SK-N-SH treated with all-trans-retinoic acid at 6 μM for 48 hours (cell line): Measurements from ENCODE around the gene MYO7A.

Source experiments
- ATAC-seq: fragments of 200-7000 bp; cut with Tn5 transposase; 3 replicates; pipeline ENCODE4 v1.9.1; 2020; ENCODE audit warnings: mild to moderate bottlenecking, moderate library complexity
- ARNTL ChIP-seq: fragments of 450-650 bp; formaldehyde crosslinking; IDR thresholded peaks from 2 replicates; pipeline ENCODE4 v1.5.0; 2020; ENCODE audit warnings: low read depth, mild to moderate bottlenecking, moderate library complexity, borderline replicate concordance
- BACH2 ChIP-seq: fragments of 250-450 bp; sonication (Bioruptor Pico); IDR thresholded peaks from 2 replicates; pipeline ENCODE4 v1.9.0; 2021; ENCODE audit warnings: mild to moderate bottlenecking, borderline replicate concordance
- CSDC2 ChIP-seq: fragments of 250-450 bp; sonication (Bioruptor Pico); IDR thresholded peaks from 2 replicates; pipeline ENCODE4 v1.5.0; 2020; ENCODE audit warnings: mild to moderate bottlenecking, moderate library complexity
- ESRRG ChIP-seq: fragments of 250-450 bp; sonication (Bioruptor Pico); IDR thresholded peaks from 2 replicates; pipeline ENCODE4 v1.6.1; 2021; ENCODE audit warnings: mild to moderate bottlenecking
- GLIS3 ChIP-seq: fragments of 250-450 bp; sonication (Bioruptor Pico); IDR thresholded peaks from 2 replicates; pipeline ENCODE4 v1.5.0; 2020; ENCODE audit warnings: mild to moderate bottlenecking, moderate library complexity
- ISL1 ChIP-seq: fragments of 250-450 bp; sonication (Bioruptor Pico); IDR thresholded peaks from 2 replicates; pipeline ENCODE4 v2.1.2; 2022; ENCODE audit warnings: mild to moderate bottlenecking, moderate library complexity
- PPARA ChIP-seq: fragments of 250-450 bp; sonication (Bioruptor Pico); IDR thresholded peaks from 2 replicates; pipeline ENCODE4 v1.5.0; 2020; ENCODE audit warnings: mild to moderate bottlenecking, borderline replicate concordance
- RARB ChIP-seq: fragments of 250-450 bp; sonication (Bioruptor Pico); IDR thresholded peaks from 2 replicates; pipeline ENCODE4 v1.8.0; 2021; ENCODE audit warnings: mild to moderate bottlenecking, moderate library complexity
- SNAI2 ChIP-seq: fragments of 250-450 bp; sonication (Bioruptor Pico); IDR thresholded peaks from 2 replicates; pipeline ENCODE4 v1.5.0; 2020; ENCODE audit warnings: mild to moderate bottlenecking, moderate library complexity
- TCF4 ChIP-seq: fragments of 250-450 bp; sonication (Bioruptor Pico); IDR thresholded peaks from 2 replicates; pipeline ENCODE4 v1.8.0; 2021; ENCODE audit warnings: mild to moderate bottlenecking, moderate library complexity, borderline replicate concordance
- TOX ChIP-seq: fragments of 250-450 bp; sonication (Bioruptor Pico); IDR thresholded peaks from 2 replicates; pipeline ENCODE4 v1.8.0; 2021; ENCODE audit warnings: mild to moderate bottlenecking, moderate library complexity, borderline replicate concordance
- ZC3H10 ChIP-seq: fragments of 250-450 bp; sonication (Bioruptor Pico); IDR thresholded peaks from 2 replicates; pipeline ENCODE4 v1.5.1; 2021; ENCODE audit warnings: mild to moderate bottlenecking, moderate library complexity
- ZFP3 ChIP-seq: fragments of 250-450 bp; sonication (Bioruptor Pico); IDR thresholded peaks from 2 replicates; pipeline ENCODE4 v1.5.0; 2020; ENCODE audit warnings: mild to moderate bottlenecking, moderate library complexity
- ZFP30 ChIP-seq: fragments of 450-650 bp; formaldehyde crosslinking; IDR thresholded peaks from 2 replicates; pipeline ENCODE4 v1.5.0; 2022; ENCODE audit warnings: mild to moderate bottlenecking, moderate library complexity
- ZNF565 ChIP-seq: fragments of 450-650 bp; formaldehyde crosslinking; conservative IDR thresholded peaks from 2 replicates; pipeline ENCODE4 v1.5.0; 2020; ENCODE audit warnings: low read depth, mild to moderate bottlenecking, moderate library complexity
- ZNF70 ChIP-seq: fragments of 450-650 bp; formaldehyde crosslinking; IDR thresholded peaks from 2 replicates; pipeline ENCODE4 v1.5.0; 2020; ENCODE audit warnings: mild to moderate bottlenecking, moderate library complexity
- ZNF8 ChIP-seq: fragments of 450-650 bp; formaldehyde crosslinking; IDR thresholded peaks from 2 replicates; pipeline ENCODE4 v1.5.0; 2020; ENCODE audit warnings: mild to moderate bottlenecking, moderate library complexity
- TF ChIP-seq, protein P1 (sequence below): fragments of 250-450 bp; sonication (Bioruptor Pico); IDR thresholded peaks from 2 replicates; pipeline ENCODE4 v1.5.0; 2020; ENCODE audit warnings: mild to moderate bottlenecking, moderate library complexity
- TF ChIP-seq, protein P2 (sequence below): fragments of 250-450 bp; sonication (Bioruptor Pico); IDR thresholded peaks from 2 replicates; pipeline ENCODE4 v1.8.0; 2021; ENCODE audit warnings: low read depth, mild to moderate bottlenecking, moderate library complexity, borderline replicate concordance
- TF ChIP-seq, protein P3 (sequence below): fragments of 250-450 bp; sonication (Bioruptor Pico); IDR thresholded peaks from 2 replicates; pipeline ENCODE4 v1.8.0; 2020; ENCODE audit warnings: mild to moderate bottlenecking, moderate library complexity, borderline replicate concordance
- TF ChIP-seq, protein P4 (sequence below): fragments of 250-450 bp; sonication (Bioruptor Pico); IDR thresholded peaks from 2 replicates; pipeline ENCODE4 v1.5.1; 2020; ENCODE audit warnings: low read depth, mild to moderate bottlenecking, moderate library complexity

MYO7A gene

DNA sequence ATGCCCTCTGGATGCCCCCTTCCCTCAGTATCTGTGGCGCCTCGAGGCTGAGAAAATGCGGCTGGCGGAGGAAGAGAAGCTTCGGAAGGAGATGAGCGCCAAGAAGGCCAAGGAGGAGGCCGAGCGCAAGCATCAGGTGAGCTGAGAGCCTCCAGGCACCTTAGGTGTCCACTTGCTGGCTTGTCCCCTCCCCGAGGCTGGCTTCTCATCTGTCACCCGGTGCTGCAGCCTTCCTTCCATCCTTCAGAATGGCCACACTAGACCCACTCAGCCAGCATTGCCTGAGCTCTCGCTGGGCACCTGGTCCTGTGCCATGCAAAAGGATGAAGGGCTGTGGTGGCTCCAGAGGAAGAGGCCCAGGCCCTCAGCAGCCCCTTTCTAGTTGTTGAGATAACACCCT is 52.3 kb downstream of the MYO7A start:
- TF ChIP-seq ZNF70 (CRISPR knock-in tag): no peak
- TF ChIP-seq, protein P1, sequence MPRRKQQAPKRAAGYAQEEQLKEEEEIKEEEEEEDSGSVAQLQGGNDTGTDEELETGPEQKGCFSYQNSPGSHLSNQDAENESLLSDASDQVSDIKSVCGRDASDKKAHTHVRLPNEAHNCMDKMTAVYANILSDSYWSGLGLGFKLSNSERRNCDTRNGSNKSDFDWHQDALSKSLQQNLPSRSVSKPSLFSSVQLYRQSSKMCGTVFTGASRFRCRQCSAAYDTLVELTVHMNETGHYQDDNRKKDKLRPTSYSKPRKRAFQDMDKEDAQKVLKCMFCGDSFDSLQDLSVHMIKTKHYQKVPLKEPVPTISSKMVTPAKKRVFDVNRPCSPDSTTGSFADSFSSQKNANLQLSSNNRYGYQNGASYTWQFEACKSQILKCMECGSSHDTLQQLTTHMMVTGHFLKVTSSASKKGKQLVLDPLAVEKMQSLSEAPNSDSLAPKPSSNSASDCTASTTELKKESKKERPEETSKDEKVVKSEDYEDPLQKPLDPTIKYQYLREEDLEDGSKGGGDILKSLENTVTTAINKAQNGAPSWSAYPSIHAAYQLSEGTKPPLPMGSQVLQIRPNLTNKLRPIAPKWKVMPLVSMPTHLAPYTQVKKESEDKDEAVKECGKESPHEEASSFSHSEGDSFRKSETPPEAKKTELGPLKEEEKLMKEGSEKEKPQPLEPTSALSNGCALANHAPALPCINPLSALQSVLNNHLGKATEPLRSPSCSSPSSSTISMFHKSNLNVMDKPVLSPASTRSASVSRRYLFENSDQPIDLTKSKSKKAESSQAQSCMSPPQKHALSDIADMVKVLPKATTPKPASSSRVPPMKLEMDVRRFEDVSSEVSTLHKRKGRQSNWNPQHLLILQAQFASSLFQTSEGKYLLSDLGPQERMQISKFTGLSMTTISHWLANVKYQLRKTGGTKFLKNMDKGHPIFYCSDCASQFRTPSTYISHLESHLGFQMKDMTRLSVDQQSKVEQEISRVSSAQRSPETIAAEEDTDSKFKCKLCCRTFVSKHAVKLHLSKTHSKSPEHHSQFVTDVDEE (CRISPR knock-in tag): no peak
- TF ChIP-seq, protein P2, sequence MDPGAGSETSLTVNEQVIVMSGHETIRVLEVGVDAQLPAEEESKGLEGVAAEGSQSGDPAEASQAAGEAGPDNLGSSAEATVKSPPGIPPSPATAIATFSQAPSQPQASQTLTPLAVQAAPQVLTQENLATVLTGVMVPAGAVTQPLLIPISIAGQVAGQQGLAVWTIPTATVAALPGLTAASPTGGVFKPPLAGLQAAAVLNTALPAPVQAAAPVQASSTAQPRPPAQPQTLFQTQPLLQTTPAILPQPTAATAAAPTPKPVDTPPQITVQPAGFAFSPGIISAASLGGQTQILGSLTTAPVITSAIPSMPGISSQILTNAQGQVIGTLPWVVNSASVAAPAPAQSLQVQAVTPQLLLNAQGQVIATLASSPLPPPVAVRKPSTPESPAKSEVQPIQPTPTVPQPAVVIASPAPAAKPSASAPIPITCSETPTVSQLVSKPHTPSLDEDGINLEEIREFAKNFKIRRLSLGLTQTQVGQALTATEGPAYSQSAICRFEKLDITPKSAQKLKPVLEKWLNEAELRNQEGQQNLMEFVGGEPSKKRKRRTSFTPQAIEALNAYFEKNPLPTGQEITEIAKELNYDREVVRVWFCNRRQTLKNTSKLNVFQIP (CRISPR knock-in tag): no peak
- TF ChIP-seq BACH2 (CRISPR knock-in tag): no peak
- TF ChIP-seq TOX (CRISPR knock-in tag): no peak
- no peak for TF ChIP-seq SNAI2 (CRISPR knock-in tag)
- TF ChIP-seq CSDC2 (CRISPR knock-in tag): no peak
- TF ChIP-seq ZFP3: no peak
- TF ChIP-seq PPARA: no peak
- no peak for TF ChIP-seq ZFP30 (CRISPR knock-in tag)
- no peak for TF ChIP-seq ARNTL (CRISPR knock-in tag)
- no peak for TF ChIP-seq ZC3H10 (CRISPR knock-in tag)
- TF ChIP-seq ZNF8 (CRISPR knock-in tag): no peak
- no peak for TF ChIP-seq ESRRG (CRISPR knock-in tag)
- no peak for ATAC-seq

DNA sequence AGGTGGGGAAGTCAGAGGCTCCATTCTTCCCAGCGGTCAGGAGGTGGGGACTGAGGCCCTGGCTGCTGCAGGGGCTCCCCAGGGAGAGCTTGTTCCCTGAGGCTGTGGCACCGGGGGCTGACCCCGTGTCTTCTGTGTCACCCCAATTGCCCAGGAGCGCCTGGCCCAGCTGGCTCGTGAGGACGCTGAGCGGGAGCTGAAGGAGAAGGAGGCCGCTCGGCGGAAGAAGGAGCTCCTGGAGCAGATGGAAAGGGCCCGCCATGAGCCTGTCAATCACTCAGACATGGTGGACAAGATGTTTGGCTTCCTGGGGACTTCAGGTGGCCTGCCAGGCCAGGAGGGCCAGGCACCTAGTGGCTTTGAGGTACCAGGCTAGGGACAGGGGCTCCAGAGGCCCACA is 53.2 kb downstream of the MYO7A start:
- TF ChIP-seq TOX (CRISPR knock-in tag) (no peak), GLIS3 (no peak), SNAI2 (CRISPR knock-in tag) (no peak), ZNF565 (CRISPR knock-in tag) (no peak), RARB (CRISPR knock-in tag) (no peak), ISL1 (CRISPR knock-in tag) (no peak), TCF4 (CRISPR knock-in tag) (no peak), ESRRG (CRISPR knock-in tag) (no peak)
- TF ChIP-seq, protein P3, sequence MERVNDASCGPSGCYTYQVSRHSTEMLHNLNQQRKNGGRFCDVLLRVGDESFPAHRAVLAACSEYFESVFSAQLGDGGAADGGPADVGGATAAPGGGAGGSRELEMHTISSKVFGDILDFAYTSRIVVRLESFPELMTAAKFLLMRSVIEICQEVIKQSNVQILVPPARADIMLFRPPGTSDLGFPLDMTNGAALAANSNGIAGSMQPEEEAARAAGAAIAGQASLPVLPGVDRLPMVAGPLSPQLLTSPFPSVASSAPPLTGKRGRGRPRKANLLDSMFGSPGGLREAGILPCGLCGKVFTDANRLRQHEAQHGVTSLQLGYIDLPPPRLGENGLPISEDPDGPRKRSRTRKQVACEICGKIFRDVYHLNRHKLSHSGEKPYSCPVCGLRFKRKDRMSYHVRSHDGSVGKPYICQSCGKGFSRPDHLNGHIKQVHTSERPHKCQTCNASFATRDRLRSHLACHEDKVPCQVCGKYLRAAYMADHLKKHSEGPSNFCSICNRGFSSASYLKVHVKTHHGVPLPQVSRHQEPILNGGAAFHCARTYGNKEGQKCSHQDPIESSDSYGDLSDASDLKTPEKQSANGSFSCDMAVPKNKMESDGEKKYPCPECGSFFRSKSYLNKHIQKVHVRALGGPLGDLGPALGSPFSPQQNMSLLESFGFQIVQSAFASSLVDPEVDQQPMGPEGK: no peak
- TF ChIP-seq, all 23 proteins: peak for 0

DNA sequence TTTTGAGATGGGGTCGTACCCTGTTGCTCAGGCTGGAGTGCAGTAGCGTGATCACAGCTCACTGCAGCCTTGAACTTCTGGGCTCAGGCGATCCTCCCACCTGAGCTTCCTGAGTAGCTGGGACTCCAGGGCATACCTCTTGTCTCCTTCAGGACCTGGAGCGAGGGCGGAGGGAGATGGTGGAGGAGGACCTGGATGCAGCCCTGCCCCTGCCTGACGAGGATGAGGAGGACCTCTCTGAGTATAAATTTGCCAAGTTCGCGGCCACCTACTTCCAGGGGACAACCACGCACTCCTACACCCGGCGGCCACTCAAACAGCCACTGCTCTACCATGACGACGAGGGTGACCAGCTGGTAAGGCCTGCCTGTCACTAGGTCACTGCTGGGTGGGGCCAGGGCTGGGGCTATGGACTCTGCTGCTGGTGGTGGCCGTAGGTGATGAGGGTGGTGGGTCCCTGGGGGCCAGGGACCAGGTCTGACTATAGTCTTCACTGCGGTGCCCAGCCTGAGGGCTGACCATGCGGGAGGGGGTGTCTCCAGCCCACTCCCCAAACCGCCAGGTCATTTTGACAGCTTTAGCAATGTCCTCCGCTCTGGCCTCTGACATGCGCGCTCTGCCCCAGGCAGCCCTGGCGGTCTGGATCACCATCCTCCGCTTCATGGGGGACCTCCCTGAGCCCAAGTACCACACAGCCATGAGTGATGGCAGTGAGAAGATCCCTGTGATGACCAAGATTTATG is 53.9 kb downstream of the MYO7A start:
- ATAC-seq: no peak
- TF ChIP-seq ZFP30 (CRISPR knock-in tag): no peak
- no peak for TF ChIP-seq ZFP3
- TF ChIP-seq, protein P3: no peak
- TF ChIP-seq ARNTL (CRISPR knock-in tag): no peak
- no peak for TF ChIP-seq CSDC2 (CRISPR knock-in tag)
- TF ChIP-seq GLIS3: no peak
- TF ChIP-seq, protein P1 (CRISPR knock-in tag): no peak
- TF ChIP-seq, protein P2 (CRISPR knock-in tag): no peak
- TF ChIP-seq, protein P4, sequence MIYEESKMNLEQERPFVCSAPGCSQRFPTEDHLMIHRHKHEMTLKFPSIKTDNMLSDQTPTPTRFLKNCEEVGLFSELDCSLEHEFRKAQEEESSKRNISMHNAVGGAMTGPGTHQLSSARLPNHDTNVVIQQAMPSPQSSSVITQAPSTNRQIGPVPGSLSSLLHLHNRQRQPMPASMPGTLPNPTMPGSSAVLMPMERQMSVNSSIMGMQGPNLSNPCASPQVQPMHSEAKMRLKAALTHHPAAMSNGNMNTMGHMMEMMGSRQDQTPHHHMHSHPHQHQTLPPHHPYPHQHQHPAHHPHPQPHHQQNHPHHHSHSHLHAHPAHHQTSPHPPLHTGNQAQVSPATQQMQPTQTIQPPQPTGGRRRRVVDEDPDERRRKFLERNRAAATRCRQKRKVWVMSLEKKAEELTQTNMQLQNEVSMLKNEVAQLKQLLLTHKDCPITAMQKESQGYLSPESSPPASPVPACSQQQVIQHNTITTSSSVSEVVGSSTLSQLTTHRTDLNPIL: no peak
- TF ChIP-seq ESRRG (CRISPR knock-in tag): no peak

More for the DNA sequence above, 53.2 kb downstream of the MYO7A start:
- no peak for ATAC-seq
